ENCODE measurements around the gene RSRC2.

DNA sequence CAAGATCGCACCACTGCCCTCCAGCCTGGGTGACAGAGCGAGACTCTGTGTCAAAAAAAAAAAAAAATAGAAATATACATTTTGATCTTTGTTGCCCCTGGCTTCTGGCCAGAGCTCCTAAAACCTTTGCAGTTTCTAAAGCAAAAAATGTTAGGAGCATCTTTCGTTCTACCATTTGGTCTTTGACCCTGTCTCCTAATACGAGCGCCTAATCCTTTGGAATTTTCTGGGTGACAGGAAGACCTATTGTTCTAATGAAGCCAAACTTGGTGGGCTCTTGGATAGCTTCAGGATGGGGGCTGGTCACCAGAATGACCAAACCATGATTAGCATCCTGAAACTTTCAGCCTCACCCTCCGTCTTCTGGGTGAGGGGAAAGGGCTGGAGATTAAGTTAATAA, 72.0 kb downstream of the RSRC2 start:
- TF ChIP-seq POLR2AphosphoS5 (IDR thresholded peaks at IDR 0.05; ENCODE audit: low read depth, low read length) (no peak), TAF1 (IDR thresholded peaks at IDR 0.05; ENCODE audit: borderline replicate concordance, insufficient read depth, low read length) (no peak)

Measured in PFSK-1 (cell line).